GM12872 (cell line): ENCODE measurements around the gene ANKRD65.

Source experiments
- CTCF ChIP-seq: IDR thresholded peaks from 3 replicates; pipeline ENCODE4 v1.5.1; 2011; ENCODE audit warnings: low read depth, mild to moderate bottlenecking, low read length, moderate library complexity; ENCODE audit not compliant: insufficient read depth

The ANKRD65 gene

GRCh38 chr1:1438531-1439381, 17.7 kb upstream of the ANKRD65 start:
- no peak for TF ChIP-seq CTCF

GRCh38 chr1:1437904-1438376, 16.9 kb upstream of the ANKRD65 start:
- TF ChIP-seq CTCF, result peak; percentile 37; the same call in 1 of the 3 replicates

GRCh38 chr1:1437033-1437903, 16.2 kb upstream of the ANKRD65 start:
- TF ChIP-seq CTCF, result no peak

GRCh38 chr1:1436630-1437032, 15.6 kb upstream of the ANKRD65 start:
- TF ChIP-seq CTCF, result no peak

- no peak for TF ChIP-seq CTCF
Observed at GRCh38 chr1:1435911-1436629, 15.0 kb upstream of the ANKRD65 start.

- TF ChIP-seq CTCF, result no peak
Observed at GRCh38 chr1:1435106-1435903, 14.2 kb upstream of the ANKRD65 start, which contains the start of gene VWA1. VWA1 (plus strand) TSS chr1:1435690; CDS start chr1:1435749, 59 bp downstream.

- no peak for TF ChIP-seq CTCF
Observed at GRCh38 chr1:1434824-1435105, 13.7 kb upstream of the ANKRD65 start.
